Choroid plexus epithelial cell (primary cell): ENCODE measurements around the gene PARD6B.
"Not testable (repeated sequence)": the region's sequence is repeated elsewhere in the genome, so short reads cannot be mapped to it uniquely, and the experiment has no call there.

ENCODE experiments used
- DNase-seq: peaks from one replicate; pipeline ENCODE4 v3.0.0-alpha.2; 2010; ENCODE audit warnings: low read depth
- H3K4me3 ChIP-seq: 2 replicates; pipeline ENCODE4 v1.5.1; 2011; ENCODE audit warnings: low read depth, mild to moderate bottlenecking, control low read depth, low read length, moderate library complexity
- TF ChIP-seq, protein P1 (sequence below): conservative IDR thresholded peaks from 2 replicates; pipeline ENCODE4 v1.5.1; 2011; ENCODE audit warnings: low read depth, mild to moderate bottlenecking, control low read depth, inconsistent platforms, low read length, moderate library complexity

The PARD6B gene

DNA sequence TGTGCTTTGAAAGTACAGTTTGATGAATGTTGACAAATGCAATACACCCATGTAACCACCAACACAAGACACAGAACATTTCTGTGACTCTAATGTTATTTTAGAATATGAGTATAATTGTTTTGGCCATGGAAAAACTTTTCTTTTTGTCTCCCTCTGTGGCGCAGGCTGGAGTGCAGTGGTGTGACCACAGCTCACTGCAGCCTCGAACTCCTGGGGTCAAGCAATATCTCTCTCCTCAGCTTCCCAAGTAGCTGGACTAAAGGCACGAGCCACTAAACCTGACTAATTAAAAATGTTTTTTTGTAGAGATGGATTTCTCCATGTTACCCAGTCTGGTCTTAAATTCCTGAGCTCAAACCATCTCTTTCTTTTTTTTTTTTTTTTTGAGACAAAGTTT lies 43.1 kb downstream of the PARD6B start:
- TF ChIP-seq, protein P1, sequence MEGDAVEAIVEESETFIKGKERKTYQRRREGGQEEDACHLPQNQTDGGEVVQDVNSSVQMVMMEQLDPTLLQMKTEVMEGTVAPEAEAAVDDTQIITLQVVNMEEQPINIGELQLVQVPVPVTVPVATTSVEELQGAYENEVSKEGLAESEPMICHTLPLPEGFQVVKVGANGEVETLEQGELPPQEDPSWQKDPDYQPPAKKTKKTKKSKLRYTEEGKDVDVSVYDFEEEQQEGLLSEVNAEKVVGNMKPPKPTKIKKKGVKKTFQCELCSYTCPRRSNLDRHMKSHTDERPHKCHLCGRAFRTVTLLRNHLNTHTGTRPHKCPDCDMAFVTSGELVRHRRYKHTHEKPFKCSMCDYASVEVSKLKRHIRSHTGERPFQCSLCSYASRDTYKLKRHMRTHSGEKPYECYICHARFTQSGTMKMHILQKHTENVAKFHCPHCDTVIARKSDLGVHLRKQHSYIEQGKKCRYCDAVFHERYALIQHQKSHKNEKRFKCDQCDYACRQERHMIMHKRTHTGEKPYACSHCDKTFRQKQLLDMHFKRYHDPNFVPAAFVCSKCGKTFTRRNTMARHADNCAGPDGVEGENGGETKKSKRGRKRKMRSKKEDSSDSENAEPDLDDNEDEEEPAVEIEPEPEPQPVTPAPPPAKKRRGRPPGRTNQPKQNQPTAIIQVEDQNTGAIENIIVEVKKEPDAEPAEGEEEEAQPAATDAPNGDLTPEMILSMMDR = no peak
- no peak overlapping the region for H3K4me3 ChIP-seq
- DNase-seq = no peak

DNA sequence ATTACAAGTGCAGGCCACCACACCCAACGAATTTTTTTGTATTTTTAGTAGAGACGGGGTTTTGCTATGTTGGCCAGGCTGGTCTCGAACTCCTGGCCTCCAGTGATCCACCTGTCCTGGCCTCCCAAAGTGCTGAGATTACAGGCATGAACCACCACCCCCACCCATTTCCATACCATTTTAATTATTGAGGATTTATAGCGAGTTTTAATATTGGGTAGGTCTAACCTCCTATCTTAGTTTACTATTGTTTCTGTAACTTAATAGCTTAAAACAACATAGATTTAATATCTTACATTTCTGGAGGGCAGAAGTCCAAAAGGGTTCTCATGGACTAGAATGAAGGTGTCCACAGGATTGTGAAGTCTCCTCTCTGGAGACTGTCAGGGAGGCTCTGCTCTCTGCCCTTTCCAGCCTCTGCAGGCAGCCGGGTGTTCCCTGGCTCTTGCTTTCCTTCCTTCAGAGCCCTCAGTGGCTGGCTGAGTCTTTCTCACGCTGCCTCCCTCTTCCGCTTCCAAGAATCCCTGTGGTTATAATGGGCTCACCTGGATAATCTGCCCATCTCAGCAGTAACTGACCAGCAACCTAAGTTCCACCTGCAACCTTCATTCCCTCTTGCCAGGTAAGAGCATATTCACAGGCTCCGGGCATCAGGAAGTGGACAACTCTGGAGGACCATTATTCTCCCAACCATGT lies 44.9 kb downstream of the PARD6B start:
- TF ChIP-seq, protein P1 = no peak
- no peak overlapping the region for H3K4me3 ChIP-seq
- no peak for DNase-seq

- H3K4me3 ChIP-seq = no peak overlapping the region
- TF ChIP-seq, protein P1 = no peak
- DNase-seq = no peak
Observed at GRCh38 chr20:50777373-50777772, 46.0 kb downstream of the PARD6B start.

- not testable (repeated sequence) for DNase-seq, H3K4me3 ChIP-seq
Observed at GRCh38 chr20:50778994-50779393, 47.6 kb downstream of the PARD6B start.

GRCh38 chr20:50783390-50783789 lies 52.0 kb downstream of the PARD6B start:
- no peak overlapping the region for H3K4me3 ChIP-seq
- TF ChIP-seq, protein P1 = no peak
- DNase-seq = no peak

GRCh38 chr20:50783903-50784302 lies 52.5 kb downstream of the PARD6B start:
- TF ChIP-seq, protein P1 = no peak
- DNase-seq = no peak
- no peak overlapping the region for H3K4me3 ChIP-seq

- TF ChIP-seq, protein P1 = no peak
- no peak overlapping the region for H3K4me3 ChIP-seq
- DNase-seq = no peak
Observed at GRCh38 chr20:50784464-50784863, 53.1 kb downstream of the PARD6B start.
